Measurements from ENCODE around the gene MED4. TPM values are rescaled to one million over a fixed set of nuclear protein-coding genes. Genes with fewer than 3 reads are reported as not detected.

MED4 gene
- total RNA-seq, 2 experiments from 2014 or later, result 53.5 to 62.7 TPM

DNA sequence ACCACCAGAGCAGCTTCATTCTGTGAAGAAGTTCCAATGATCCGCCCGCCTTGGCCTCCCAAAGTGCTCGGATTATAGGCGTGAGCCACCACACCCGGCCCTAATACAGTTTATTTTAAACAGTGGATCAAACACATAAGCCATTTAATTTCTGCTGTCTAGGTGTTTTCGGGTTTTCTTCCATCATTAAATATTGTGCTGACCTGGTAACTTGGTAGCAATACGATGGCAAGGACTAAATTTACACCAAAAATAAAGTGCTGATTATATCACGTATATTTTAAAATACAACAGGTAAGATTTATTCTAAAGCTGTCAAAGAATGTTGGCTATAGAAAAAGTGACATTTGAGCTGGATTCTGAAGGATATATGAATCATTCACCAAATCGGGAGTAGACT, 1.3 kb downstream of the MED4 start:
- Mint-ChIP-seq H3K4me3 (peak overlapping the region; percentile 97), H3K36me3 (ENCODE audit: low read depth) (peaks cover 7% of the 10 kb centered on the region), H3K4me1 (peaks cover 40% of the 10 kb centered on the region), H3K9me3 (ENCODE audit: low read depth) (peaks cover 2% of the 10 kb centered on the region), H3K27ac (peak overlapping the region; percentile 92), H3K27me3 (no peaks in the 10 kb centered on the region)
- ChIA-PET CTCF (interaction anchor here (1.5 to 3.2 kb wide), 4 partner anchors 15 to 142 kb away, joined by 3 to 21 read pairs (median 10); partner anchors contain the start of gene NUDT15), POLR2A (no interaction called here)
- intact Hi-C loops (cut with DNase I, micrococcal nuclease), result loop anchor here in 1 of 2 experiments (10.0 kb wide), 2 partner anchors 299 to 881 kb away; partner anchors contain the start of gene FNDC3A
- ATAC-seq, result no peak
- DNase-seq, result no peak

DNA sequence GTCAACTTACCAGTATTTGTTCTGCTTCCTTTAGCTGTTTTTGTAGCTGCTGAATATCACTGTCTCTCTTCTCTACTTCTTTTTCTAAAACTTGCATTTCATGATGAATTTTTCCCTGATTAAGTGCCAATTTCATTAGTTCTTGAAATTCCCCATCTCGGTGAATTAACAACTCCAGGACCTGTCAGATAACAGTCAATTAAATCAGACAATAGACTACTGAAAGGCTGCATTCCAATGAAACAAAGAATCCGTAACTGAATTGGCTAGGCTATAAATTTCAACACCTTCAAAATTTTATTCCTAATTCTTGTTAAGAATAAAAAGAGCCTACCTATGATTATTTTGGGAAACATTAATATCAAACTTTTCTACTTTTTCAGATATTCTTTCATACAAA, 8.6 kb downstream of the MED4 start:
- ATAC-seq (no peak), DNase-seq (no peak)
- H3K4me3 Mint-ChIP-seq, result no peak overlapping the region
- H3K4me1 Mint-ChIP-seq, result peaks cover 13% of the 10 kb centered on the region
- CTCF ChIA-PET, result interaction anchor here (1.5 kb wide), 1 partner anchor 8 kb away, joined by 3 read pairs; the partner anchor contains the start of gene MED4
- H3K27ac Mint-ChIP-seq, result no peak overlapping the region
- H3K27me3 Mint-ChIP-seq, result no peaks in the 10 kb centered on the region
- POLR2A ChIA-PET, result no interaction called here
- H3K36me3 Mint-ChIP-seq (ENCODE audit: low read depth), result peaks cover 22% of the 10 kb centered on the region
- intact Hi-C loops (cut with DNase I, micrococcal nuclease), result no loop called here
- no peaks in the 10 kb centered on the region for H3K9me3 Mint-ChIP-seq (ENCODE audit: low read depth)

DNA sequence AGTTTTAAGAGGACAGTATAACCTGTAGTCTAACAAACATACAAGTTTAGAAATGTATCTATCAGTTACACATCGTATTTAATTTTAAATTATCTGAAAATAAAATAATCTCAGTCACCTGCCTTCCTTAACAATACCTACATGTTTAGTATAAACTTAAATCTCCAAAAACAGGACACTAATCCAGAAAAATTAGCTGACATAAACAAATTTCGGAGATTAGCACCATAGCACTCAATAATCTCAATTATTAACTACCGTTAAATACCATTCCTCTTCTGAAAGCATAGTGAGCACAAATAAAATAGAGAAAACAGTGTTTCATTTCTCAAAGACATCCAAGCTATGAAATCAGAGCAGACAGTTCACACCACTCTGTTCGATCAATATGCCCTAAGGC, 13.2 kb downstream of the MED4 start:
- ChIA-PET POLR2A (no interaction called here), CTCF (no interaction called here)
- H3K4me1 Mint-ChIP-seq, result peaks cover 7% of the 10 kb centered on the region
- H3K36me3 Mint-ChIP-seq (ENCODE audit: low read depth), result peaks cover 53% of the 10 kb centered on the region
- ATAC-seq (no peak), DNase-seq (no peak)
- intact Hi-C loops (cut with DNase I, micrococcal nuclease), result no loop called here
- H3K4me3 Mint-ChIP-seq, result no peak overlapping the region
- H3K9me3 Mint-ChIP-seq (ENCODE audit: low read depth), result no peaks in the 10 kb centered on the region
- H3K27me3 Mint-ChIP-seq, result no peaks in the 10 kb centered on the region
- no peak overlapping the region for H3K27ac Mint-ChIP-seq

DNA sequence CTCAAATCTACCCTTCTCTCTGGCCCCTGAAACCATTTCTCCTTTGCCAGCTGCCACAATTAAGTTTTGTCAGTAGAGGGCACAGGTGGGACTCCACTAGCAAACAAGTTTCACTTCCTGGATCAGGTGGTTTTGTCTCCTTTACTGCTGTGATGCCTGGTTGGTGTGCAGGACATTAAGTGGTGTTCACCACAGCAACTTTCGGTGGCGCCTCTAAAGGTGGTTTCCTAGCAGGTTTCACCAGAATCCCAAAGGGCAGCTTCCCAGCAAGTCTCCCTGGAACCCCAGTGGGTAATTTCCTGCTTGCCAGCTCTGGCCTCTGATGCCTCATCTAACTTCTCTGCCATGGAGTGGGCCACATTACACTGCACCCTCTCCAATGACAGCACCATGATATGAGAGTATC, 16.6 kb downstream of the MED4 start:
- peak; percentile 87 for ATAC-seq
- CTCF ChIA-PET, result interaction anchor here (0.6 to 3.0 kb wide), 5 partner anchors 10 to 466 kb away, joined by 3 to 12 read pairs (median 5); partner anchors contain the start of genes MED4 and NUDT15
- no peak overlapping the region for H3K4me3 Mint-ChIP-seq
- peaks cover 7% of the 10 kb centered on the region for H3K4me1 Mint-ChIP-seq
- no peaks in the 10 kb centered on the region for H3K9me3 Mint-ChIP-seq (ENCODE audit: low read depth)
- DNase-seq, result peak; percentile 40
- no peak overlapping the region for H3K27ac Mint-ChIP-seq
- H3K36me3 Mint-ChIP-seq (ENCODE audit: low read depth), result peaks cover 68% of the 10 kb centered on the region
- POLR2A ChIA-PET, result no interaction called here
- intact Hi-C loops (cut with DNase I, micrococcal nuclease), result no loop called here
- no peaks in the 10 kb centered on the region for H3K27me3 Mint-ChIP-seq

DNA sequence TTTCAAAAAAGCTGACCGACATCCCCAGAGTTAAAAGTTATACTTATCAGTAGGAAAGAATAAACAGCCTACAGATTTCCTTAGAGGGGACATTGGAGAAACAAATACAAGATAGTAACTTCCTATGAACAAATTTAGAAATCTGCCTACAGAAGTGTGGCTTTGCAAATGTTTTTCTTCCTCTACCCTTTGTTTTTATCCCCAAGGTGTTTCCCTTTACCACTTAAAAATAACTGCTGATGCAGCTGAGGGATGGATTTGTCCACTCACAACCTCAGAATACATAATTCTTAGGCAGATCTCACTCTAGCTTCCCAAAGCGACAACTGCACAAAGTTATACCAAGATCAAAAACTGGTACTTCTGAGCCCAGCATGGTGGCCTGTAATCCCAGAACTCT, 20.9 kb downstream of the MED4 start:
- DNase-seq (no peak), ATAC-seq (no peak)
- Mint-ChIP-seq H3K4me1 (peaks cover 7% of the 10 kb centered on the region), H3K27me3 (no peaks in the 10 kb centered on the region), H3K36me3 (ENCODE audit: low read depth) (peaks cover 93% of the 10 kb centered on the region), H3K9me3 (ENCODE audit: low read depth) (peaks cover 23% of the 10 kb centered on the region), H3K4me3 (no peak overlapping the region), H3K27ac (no peak overlapping the region)
- ChIA-PET POLR2A (no interaction called here), CTCF (no interaction called here)
- intact Hi-C loops (cut with DNase I, micrococcal nuclease), result no loop called here

DNA sequence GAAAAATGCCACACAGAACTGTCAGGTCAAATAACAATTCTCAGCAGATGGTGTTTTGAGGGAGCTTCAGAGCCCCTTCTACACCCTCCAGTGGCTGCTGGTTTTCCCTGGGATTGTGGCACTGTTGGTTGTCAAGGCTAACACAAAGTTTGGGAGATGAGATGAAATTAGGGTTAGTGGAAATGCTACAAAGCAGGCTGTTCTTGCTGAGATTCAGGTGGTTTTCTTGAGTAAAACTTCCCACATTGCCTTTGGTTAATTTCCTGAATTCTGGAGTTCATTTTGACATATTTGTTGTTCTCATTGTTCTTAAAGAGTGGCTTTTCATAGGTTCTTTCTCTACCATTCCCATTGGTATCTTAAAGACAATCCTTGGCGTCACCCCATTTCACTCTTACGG, 22.1 kb downstream of the MED4 start:
- ChIA-PET POLR2A (no interaction called here), CTCF (interaction anchor here (0.6 to 1.0 kb wide), 2 partner anchors 11 to 36 kb away, joined by 5 read pairs; partner anchors contain the start of gene NUDT15)
- Mint-ChIP-seq H3K36me3 (ENCODE audit: low read depth) (peaks cover 95% of the 10 kb centered on the region), H3K27ac (no peak overlapping the region), H3K27me3 (no peaks in the 10 kb centered on the region), H3K9me3 (ENCODE audit: low read depth) (peaks cover 30% of the 10 kb centered on the region), H3K4me1 (no peaks in the 10 kb centered on the region), H3K4me3 (no peak overlapping the region)
- no peak for DNase-seq
- intact Hi-C loops (cut with DNase I, micrococcal nuclease), result no loop called here
- ATAC-seq, result no peak

DNA sequence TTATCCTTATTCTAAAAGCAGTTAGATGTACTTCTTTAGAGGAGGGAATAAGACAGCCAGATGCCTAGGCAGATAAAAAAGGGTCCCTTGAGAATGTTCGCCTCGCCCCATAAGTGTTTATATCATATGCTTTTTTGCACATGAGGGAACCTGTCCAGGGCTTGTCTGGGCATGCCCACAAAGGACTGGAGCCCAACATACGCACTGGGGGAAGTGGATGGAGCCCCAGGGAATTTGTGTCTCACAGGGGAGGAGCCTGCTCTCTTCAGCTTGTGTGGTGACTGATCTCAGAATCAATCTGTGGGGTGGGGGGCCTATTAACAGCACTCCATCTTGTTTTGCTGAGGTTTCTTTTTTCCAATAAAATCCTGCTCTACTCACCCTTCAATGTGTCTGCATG, 22.6 kb downstream of the MED4 start:
- POLR2A ChIA-PET, result no interaction called here
- ATAC-seq, result no peak

DNA sequence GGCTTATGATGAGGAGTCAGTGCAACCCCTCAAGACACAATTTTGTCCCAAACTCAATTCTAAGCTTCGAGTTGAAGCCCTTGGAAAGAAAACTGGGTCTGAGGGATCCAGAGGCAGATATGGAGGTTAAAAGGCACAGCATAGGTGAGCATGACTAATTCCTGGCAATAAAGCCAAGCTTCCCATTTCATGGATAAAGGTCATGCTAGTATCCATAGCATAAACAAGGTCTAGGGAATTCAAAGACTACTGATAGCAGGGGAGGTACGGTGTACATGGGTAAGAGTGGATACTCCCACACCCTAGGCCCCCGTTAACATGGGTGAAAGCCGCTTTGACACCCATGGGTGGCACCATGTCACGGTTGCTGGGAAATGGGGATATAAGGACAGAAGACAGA, 24.0 kb downstream of the MED4 start:
- Mint-ChIP-seq H3K27ac (no peak overlapping the region), H3K4me3 (no peak overlapping the region), H3K36me3 (ENCODE audit: low read depth) (peaks cover 99% of the 10 kb centered on the region), H3K27me3 (no peaks in the 10 kb centered on the region), H3K4me1 (peaks cover 5% of the 10 kb centered on the region), H3K9me3 (ENCODE audit: low read depth) (peaks cover 30% of the 10 kb centered on the region)
- ChIA-PET POLR2A (no interaction called here), CTCF (interaction anchor here (0.7 to 1.1 kb wide), 2 partner anchors 24 to 1829 kb away, joined by 3 to 5 read pairs; partner anchors contain the start of gene MED4)
- ATAC-seq (no peak), DNase-seq (no peak)
- intact Hi-C loops (cut with DNase I, micrococcal nuclease), result no loop called here

More for the DNA sequence above, 22.6 kb downstream of the MED4 start:
- no peak overlapping the region for H3K27ac Mint-ChIP-seq
- no peaks in the 10 kb centered on the region for H3K27me3 Mint-ChIP-seq
- intact Hi-C loops (cut with DNase I, micrococcal nuclease), result no loop called here
- H3K4me1 Mint-ChIP-seq, result no peaks in the 10 kb centered on the region
- CTCF ChIA-PET, result interaction anchor here (0.6 to 1.2 kb wide), 2 partner anchors 16 to 529 kb away, joined by 3 read pairs; no protein-coding TSS in a partner anchor
- H3K9me3 Mint-ChIP-seq (ENCODE audit: low read depth), result peaks cover 30% of the 10 kb centered on the region
- no peak for DNase-seq
- H3K4me3 Mint-ChIP-seq, result no peak overlapping the region
- peaks cover 97% of the 10 kb centered on the region for H3K36me3 Mint-ChIP-seq (ENCODE audit: low read depth)

DNA sequence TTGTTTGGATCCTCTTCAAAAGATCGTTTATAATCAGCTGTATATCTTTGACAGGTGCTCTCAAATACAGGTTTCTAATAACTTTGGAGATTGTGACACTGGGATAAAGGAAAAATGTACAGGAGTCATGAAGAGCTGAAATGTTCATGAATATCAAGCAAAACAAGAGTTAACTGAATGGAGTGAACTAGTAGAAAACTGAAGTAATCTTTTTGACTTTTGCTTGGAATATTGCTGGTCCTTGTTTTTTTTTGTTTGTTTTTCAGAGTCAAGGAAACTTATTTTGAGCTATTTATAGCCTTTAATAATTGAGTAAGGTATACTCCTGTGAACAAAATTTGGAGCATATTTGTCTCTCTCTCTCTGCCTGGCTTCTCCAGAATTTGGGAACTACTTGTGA, 25.3 kb downstream of the MED4 start:
- Mint-ChIP-seq H3K36me3 (ENCODE audit: low read depth) (peaks cover 95% of the 10 kb centered on the region), H3K27ac (no peak overlapping the region), H3K4me3 (no peak overlapping the region), H3K9me3 (ENCODE audit: low read depth) (peaks cover 30% of the 10 kb centered on the region), H3K4me1 (peaks cover 5% of the 10 kb centered on the region), H3K27me3 (no peaks in the 10 kb centered on the region)
- ATAC-seq, result no peak
- POLR2A ChIA-PET, result interaction anchor here (0.7 kb wide), 1 partner anchor 97 kb away, joined by 7 read pairs; no protein-coding TSS in a partner anchor
- CTCF ChIA-PET, result interaction anchor here (0.6 kb wide), 2 partner anchors 44 to 78 kb away, joined by 3 read pairs; no protein-coding TSS in a partner anchor
- intact Hi-C loops (cut with DNase I, micrococcal nuclease), result no loop called here
- no peak for DNase-seq

DNA sequence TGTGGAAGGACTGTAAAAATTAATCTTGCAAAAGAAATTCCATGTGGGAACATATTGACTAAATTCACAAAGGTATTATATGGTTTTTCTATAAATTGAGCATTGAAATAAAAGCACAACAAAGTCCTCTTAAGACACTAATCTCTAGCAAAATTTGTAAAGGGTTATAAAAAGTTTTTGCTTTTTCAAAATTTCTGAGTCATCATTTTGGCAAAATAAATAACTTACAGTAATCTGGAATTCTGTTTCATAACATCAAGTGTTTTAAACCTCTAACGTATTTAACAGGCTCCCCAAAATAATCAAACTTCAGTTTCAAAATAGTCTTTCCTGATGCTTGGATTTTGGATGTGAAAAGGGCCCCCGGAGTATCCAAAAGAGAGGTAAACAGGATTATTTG, 26.0 kb downstream of the MED4 start:
- Mint-ChIP-seq H3K4me1 (peaks cover 5% of the 10 kb centered on the region), H3K9me3 (ENCODE audit: low read depth) (peaks cover 30% of the 10 kb centered on the region)

DNA sequence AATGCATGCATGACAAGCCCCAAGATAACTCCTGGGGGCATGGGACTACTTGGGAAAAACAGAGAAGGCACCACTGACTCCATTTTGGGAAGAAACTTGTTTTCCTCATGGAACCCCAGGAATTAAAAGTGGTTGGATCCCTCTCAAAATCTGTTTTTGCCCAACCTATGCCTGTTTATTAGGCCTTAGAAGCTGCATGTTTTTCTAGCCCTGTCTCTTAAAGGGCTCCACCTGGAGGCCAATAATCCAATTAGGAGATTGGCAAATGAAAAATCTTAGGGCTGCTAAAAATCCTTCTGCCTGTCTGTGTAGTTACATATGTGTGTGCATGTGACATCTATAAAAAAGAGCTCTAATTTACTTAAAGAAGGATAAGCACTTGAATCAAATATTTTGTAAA, 26.9 kb downstream of the MED4 start:
- Mint-ChIP-seq H3K4me1 (peaks cover 5% of the 10 kb centered on the region), H3K27me3 (no peaks in the 10 kb centered on the region), H3K36me3 (ENCODE audit: low read depth) (peaks cover 81% of the 10 kb centered on the region), H3K27ac (no peak overlapping the region), H3K9me3 (ENCODE audit: low read depth) (peaks cover 30% of the 10 kb centered on the region), H3K4me3 (no peak overlapping the region)
- ChIA-PET CTCF (interaction anchor here (0.6 to 1.1 kb wide), 2 partner anchors 27 to 30 kb away, joined by 3 to 4 read pairs; no protein-coding TSS in a partner anchor), POLR2A (interaction anchor here (0.5 kb wide), 1 partner anchor 1545 kb away, joined by 3 read pairs; no protein-coding TSS in a partner anchor)
- no peak for ATAC-seq
- intact Hi-C loops (cut with DNase I, micrococcal nuclease), result no loop called here
- DNase-seq, result no peak

More for the DNA sequence above, 26.0 kb downstream of the MED4 start:
- POLR2A ChIA-PET, result interaction anchor here (0.7 kb wide), 1 partner anchor 96 kb away, joined by 7 read pairs; no protein-coding TSS in a partner anchor
- no peak overlapping the region for H3K4me3 Mint-ChIP-seq
- DNase-seq, result no peak
- CTCF ChIA-PET, result interaction anchor here (0.6 kb wide), 1 partner anchor 44 kb away, joined by 3 read pairs; no protein-coding TSS in a partner anchor
- intact Hi-C loops (cut with DNase I, micrococcal nuclease), result no loop called here
- no peak for ATAC-seq
- H3K27ac Mint-ChIP-seq, result no peak overlapping the region
- peaks cover 90% of the 10 kb centered on the region for H3K36me3 Mint-ChIP-seq (ENCODE audit: low read depth)
- no peaks in the 10 kb centered on the region for H3K27me3 Mint-ChIP-seq

DNA sequence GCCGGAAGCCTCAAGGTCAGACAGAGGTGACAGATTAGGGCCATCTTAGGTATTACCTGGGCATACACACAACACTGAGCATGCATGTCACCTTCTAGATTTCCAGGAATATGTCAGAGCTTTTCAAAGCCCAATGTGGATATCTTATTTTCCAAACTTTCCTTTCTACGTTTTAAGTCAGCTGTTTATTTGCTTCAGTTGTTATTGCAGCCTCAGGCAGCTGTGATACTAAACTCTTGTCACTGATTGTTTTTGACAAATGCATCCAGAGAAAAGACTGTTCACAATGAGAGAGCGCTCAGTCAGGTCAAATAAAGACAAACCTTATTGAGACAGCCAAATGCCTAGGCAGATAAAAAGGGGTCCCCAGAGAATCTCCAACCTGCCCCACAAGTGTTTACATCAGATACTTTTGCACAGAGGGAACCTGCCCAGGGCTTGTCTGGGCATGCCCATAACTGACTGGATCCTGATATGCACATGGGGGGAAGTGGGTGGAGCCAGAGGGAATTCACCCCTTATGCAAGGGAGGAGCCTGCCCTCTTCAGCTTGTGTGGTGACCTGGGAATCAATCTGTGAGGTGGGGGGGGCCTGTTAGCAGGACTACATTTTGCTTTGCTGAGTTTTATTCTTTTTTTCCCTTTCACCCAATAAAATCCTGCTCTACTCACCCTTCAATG, 28.5 kb downstream of the MED4 start:
- Mint-ChIP-seq H3K9me3 (ENCODE audit: low read depth) (peaks cover 21% of the 10 kb centered on the region), H3K4me1 (peaks cover 5% of the 10 kb centered on the region), H3K36me3 (ENCODE audit: low read depth) (peaks cover 65% of the 10 kb centered on the region), H3K27ac (peak overlapping the region; percentile 73), H3K27me3 (no peaks in the 10 kb centered on the region), H3K4me3 (no peak overlapping the region)
- ChIA-PET POLR2A (no interaction called here), CTCF (interaction anchor here (1.0 kb wide), 1 partner anchor 28 kb away, joined by 9 read pairs; the partner anchor contains the start of gene NUDT15)
- ATAC-seq, result peak; percentile 88
- intact Hi-C loops (cut with DNase I, micrococcal nuclease), result no loop called here
- peak; percentile 50 for DNase-seq
